ENCODE results near the gene IFNA10.
"Not testable (repeated sequence)": the region's sequence is repeated elsewhere in the genome, so short reads cannot be mapped to it uniquely, and the experiment has no call there.

Gene IFNA10

DNA sequence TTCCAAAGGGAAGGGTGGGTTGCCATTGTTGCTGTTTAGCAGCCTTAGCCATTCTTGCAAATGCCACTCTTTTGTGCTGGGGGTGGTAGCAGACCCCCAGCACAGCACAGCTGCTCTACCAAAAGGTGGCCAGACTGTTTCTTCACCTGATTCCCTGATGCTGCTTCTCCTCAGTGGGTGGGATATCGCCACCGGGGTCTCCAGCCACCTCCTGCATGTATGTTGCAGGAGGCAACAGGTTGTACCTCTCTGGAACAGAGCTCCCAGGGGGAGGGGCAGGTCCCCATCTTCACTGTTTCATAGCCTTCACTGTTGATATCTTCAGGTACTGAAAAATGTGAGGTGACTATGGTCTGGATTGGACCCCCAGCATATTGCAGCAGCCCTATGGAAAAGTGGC is 3.8 kb upstream of the IFNA10 start:
- H3K36me3 ChIP-seq (replicated peaks; ENCODE audit: insufficient read depth, low read length); H3K4me2 ChIP-seq (ENCODE audit: low read depth, low read length); H3K9ac ChIP-seq (ENCODE audit: low read length); H4K20me1 ChIP-seq (ENCODE audit: insufficient read depth, low read length); H3K27me3 ChIP-seq (replicated peaks; ENCODE audit: insufficient read depth, low read length); H2AFZ ChIP-seq (ENCODE audit: low read length); H3F3A ChIP-seq (ENCODE audit: insufficient read depth, low read length); H3K4me1 ChIP-seq (ENCODE audit: low read length); H3K4me3 ChIP-seq (ENCODE audit: low read length); H3K9me3 ChIP-seq (replicated peaks; ENCODE audit: insufficient read depth, low read length); H3K79me2 ChIP-seq (ENCODE audit: low read length); H3K9me2 ChIP-seq (replicated peaks; ENCODE audit: insufficient read depth, low read length); H3K27ac ChIP-seq (ENCODE audit: low read length); DNase-seq: not testable (repeated sequence)

GRCh38 chr9:21210311-21210710 is 3.4 kb upstream of the IFNA10 start:
- no peaks in the 10 kb centered on the region for H3K36me3 ChIP-seq (replicated peaks; ENCODE audit: insufficient read depth, low read length)
- H3K4me1 ChIP-seq (ENCODE audit: low read length) = no peaks in the 10 kb centered on the region
- no peaks in the 10 kb centered on the region for H3K79me2 ChIP-seq (ENCODE audit: low read length)
- H4K20me1 ChIP-seq (ENCODE audit: insufficient read depth, low read length) = no peaks in the 10 kb centered on the region
- H3K9me2 ChIP-seq (replicated peaks; ENCODE audit: insufficient read depth, low read length) = no peaks in the 10 kb centered on the region
- H3K4me2 ChIP-seq (ENCODE audit: low read depth, low read length) = no peak overlapping the region
- no peak for DNase-seq
- H3K27me3 ChIP-seq (replicated peaks; ENCODE audit: insufficient read depth, low read length) = no peaks in the 10 kb centered on the region
- no peak overlapping the region for H3K27ac ChIP-seq (ENCODE audit: low read length)
- H3K9me3 ChIP-seq (replicated peaks; ENCODE audit: insufficient read depth, low read length) = no peaks in the 10 kb centered on the region
- no peaks in the 10 kb centered on the region for H3F3A ChIP-seq (ENCODE audit: insufficient read depth, low read length)
- H2AFZ ChIP-seq (ENCODE audit: low read length) = no peak overlapping the region
- H3K9ac ChIP-seq (ENCODE audit: low read length) = no peak overlapping the region
- TF ChIP-seq CTCF (IDR thresholded peaks at IDR 0.05; ENCODE audit: low read length) (no peak), EZH2 (optimal IDR thresholded peaks at IDR 0.05; ENCODE audit: low read depth, low read length) (no peak), EZH2phosphoT487 (IDR thresholded peaks at IDR 0.05; ENCODE audit: low read length) (no peak)
- H3K4me3 ChIP-seq (ENCODE audit: low read length) = no peak overlapping the region

DNA sequence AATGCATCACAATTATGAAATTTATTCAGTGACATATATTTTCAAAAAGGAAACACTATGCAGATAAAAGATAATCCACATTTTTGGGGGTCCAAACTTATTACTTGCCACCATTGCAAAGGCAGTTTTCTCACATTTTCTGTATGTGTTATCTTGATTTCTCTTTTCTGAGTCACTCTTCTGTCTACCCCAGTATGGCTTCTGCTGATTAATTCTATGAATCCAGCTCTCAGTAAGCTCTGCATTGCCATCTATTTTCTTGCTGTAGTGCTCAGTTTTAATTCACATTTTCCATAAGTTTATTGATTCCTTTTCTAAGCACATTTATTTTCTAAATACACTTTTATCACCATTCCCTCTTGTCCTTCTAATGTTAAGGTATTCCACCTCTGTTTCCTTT is 1.7 kb downstream of the IFNA10 start:
- Histone ChIP-seq H3K4me2 (ENCODE audit: low read depth, low read length) (no peak overlapping the region), H3K36me3 (replicated peaks; ENCODE audit: insufficient read depth, low read length) (no peaks in the 10 kb centered on the region), H4K20me1 (ENCODE audit: insufficient read depth, low read length) (no peaks in the 10 kb centered on the region), H3K9me3 (replicated peaks; ENCODE audit: insufficient read depth, low read length) (no peaks in the 10 kb centered on the region), H3K4me3 (ENCODE audit: low read length) (no peak overlapping the region), H2AFZ (ENCODE audit: low read length) (no peak overlapping the region), H3F3A (ENCODE audit: insufficient read depth, low read length) (no peaks in the 10 kb centered on the region), H3K27me3 (replicated peaks; ENCODE audit: insufficient read depth, low read length) (no peaks in the 10 kb centered on the region), H3K9ac (ENCODE audit: low read length) (no peak overlapping the region), H3K4me1 (ENCODE audit: low read length) (no peaks in the 10 kb centered on the region), H3K79me2 (ENCODE audit: low read length) (no peaks in the 10 kb centered on the region), H3K27ac (ENCODE audit: low read length) (no peak overlapping the region), H3K9me2 (replicated peaks; ENCODE audit: insufficient read depth, low read length) (no peaks in the 10 kb centered on the region)
- no peak for DNase-seq
- TF ChIP-seq EZH2phosphoT487 (IDR thresholded peaks at IDR 0.05; ENCODE audit: low read length) (no peak), EZH2 (optimal IDR thresholded peaks at IDR 0.05; ENCODE audit: low read depth, low read length) (no peak), CTCF (IDR thresholded peaks at IDR 0.05; ENCODE audit: low read length) (no peak)

- H3K9ac ChIP-seq (ENCODE audit: low read length); H3K27me3 ChIP-seq (replicated peaks; ENCODE audit: insufficient read depth, low read length); H4K20me1 ChIP-seq (ENCODE audit: insufficient read depth, low read length); H3K4me3 ChIP-seq (ENCODE audit: low read length); DNase-seq; H3K9me3 ChIP-seq (replicated peaks; ENCODE audit: insufficient read depth, low read length); H3K36me3 ChIP-seq (replicated peaks; ENCODE audit: insufficient read depth, low read length); H3F3A ChIP-seq (ENCODE audit: insufficient read depth, low read length); H3K27ac ChIP-seq (ENCODE audit: low read length); H3K79me2 ChIP-seq (ENCODE audit: low read length); H2AFZ ChIP-seq (ENCODE audit: low read length); H3K9me2 ChIP-seq (replicated peaks; ENCODE audit: insufficient read depth, low read length); H3K4me2 ChIP-seq (ENCODE audit: low read depth, low read length); H3K4me1 ChIP-seq (ENCODE audit: low read length): not testable (repeated sequence)
These were observed 4.8 kb downstream of the IFNA10 start, which contains the start of gene IFNA7 for GRCh38 chr9:21202105-21202504. Gene IFNA7, minus strand, starts transcription at chr9:21202205. Its CDS starts 40 bp downstream, at chr9:21202165.
